ENCODE results near the gene TNS1. TPM values are rescaled to one million over a fixed set of nuclear protein-coding genes. Genes with fewer than 3 reads are reported as not detected.
A peak's percentile ranks its signal among the peaks of the same experiment; 100 is the strongest.

Gene TNS1
- total RNA-seq, 1 donor from 2014 or later, result 14.5 TPM

GRCh38 chr2:217766356-217766755 lies 236.4 kb downstream of the TNS1 start:
- Mint-ChIP-seq H3K27ac (ENCODE audit: unreplicated experiment) (no peak overlapping the region), H3K4me1 (no peaks in the 10 kb centered on the region), H3K27me3 (ENCODE audit: low read depth) (no peaks in the 10 kb centered on the region), H3K9me3 (peaks cover 20% of the 10 kb centered on the region), H3K36me3 (ENCODE audit: low read depth) (peaks cover 19% of the 10 kb centered on the region), H3K4me3 (no peak overlapping the region)
- DNase-seq (ENCODE audit: low read depth, low spot score), result no peak
- no peak for TF ChIP-seq CTCF (conservative IDR thresholded peaks at IDR 0.05)

GRCh38 chr2:217761645-217762277 lies 241.0 kb downstream of the TNS1 start:
- TF ChIP-seq CTCF (conservative IDR thresholded peaks at IDR 0.05), result no peak
- H3K27me3 Mint-ChIP-seq (ENCODE audit: low read depth), result no peaks in the 10 kb centered on the region

GRCh38 chr2:217759991-217760390 lies 242.8 kb downstream of the TNS1 start:
- no peaks in the 10 kb centered on the region for H3K27me3 Mint-ChIP-seq (ENCODE audit: low read depth)
- TF ChIP-seq CTCF (conservative IDR thresholded peaks at IDR 0.05), result no peak

More at GRCh38 chr2:217761645-217762277, 241.0 kb downstream of the TNS1 start:
- no peak for DNase-seq (ENCODE audit: low read depth, low spot score)
- H3K9me3 Mint-ChIP-seq, result peaks cover 23% of the 10 kb centered on the region
- peaks cover 19% of the 10 kb centered on the region for H3K36me3 Mint-ChIP-seq (ENCODE audit: low read depth)
- no peak overlapping the region for H3K4me3 Mint-ChIP-seq
- H3K4me1 Mint-ChIP-seq, result peaks cover 2% of the 10 kb centered on the region
- no peak overlapping the region for H3K27ac Mint-ChIP-seq (ENCODE audit: unreplicated experiment)

GRCh38 chr2:217757108-217757463 lies 245.7 kb downstream of the TNS1 start:
- Mint-ChIP-seq H3K36me3 (ENCODE audit: low read depth) (peaks cover 5% of the 10 kb centered on the region), H3K9me3 (peaks cover 10% of the 10 kb centered on the region), H3K4me3 (no peak overlapping the region), H3K27ac (ENCODE audit: unreplicated experiment) (no peak overlapping the region), H3K4me1 (peaks cover 25% of the 10 kb centered on the region), H3K27me3 (ENCODE audit: low read depth) (no peaks in the 10 kb centered on the region)
- no peak for TF ChIP-seq CTCF (conservative IDR thresholded peaks at IDR 0.05)
- DNase-seq (ENCODE audit: low read depth, low spot score), result no peak

More at GRCh38 chr2:217759991-217760390, 242.8 kb downstream of the TNS1 start:
- Mint-ChIP-seq H3K36me3 (ENCODE audit: low read depth) (peaks cover 17% of the 10 kb centered on the region), H3K4me3 (no peak overlapping the region), H3K9me3 (peaks cover 17% of the 10 kb centered on the region), H3K27ac (ENCODE audit: unreplicated experiment) (no peak overlapping the region), H3K4me1 (peaks cover 16% of the 10 kb centered on the region)
- DNase-seq (ENCODE audit: low read depth, low spot score), result no peak

- peaks cover 30% of the 10 kb centered on the region for H3K4me1 Mint-ChIP-seq
- H3K27me3 Mint-ChIP-seq (ENCODE audit: low read depth), result no peaks in the 10 kb centered on the region
- H3K4me3 Mint-ChIP-seq, result peak overlapping the region; percentile 32
- TF ChIP-seq CTCF (conservative IDR thresholded peaks at IDR 0.05), result peak; percentile 95
- no peak overlapping the region for H3K27ac Mint-ChIP-seq (ENCODE audit: unreplicated experiment)
- H3K36me3 Mint-ChIP-seq (ENCODE audit: low read depth), result peaks cover 1% of the 10 kb centered on the region
- peaks cover 6% of the 10 kb centered on the region for H3K9me3 Mint-ChIP-seq
- DNase-seq (ENCODE audit: low read depth, low spot score), result peak; percentile 96
Measured at GRCh38 chr2:217756375-217757107, 246.3 kb downstream of the TNS1 start.

Data from neural crest cell (in vitro differentiated cells).